B cell (primary cell): ENCODE measurements around the gene PMVK.

ENCODE experiments used
- CTCF ChIP-seq: fragments of 200-600 bp; IDR thresholded peaks from one replicate; pipeline ENCODE4 v1.8.0; 2022; ENCODE audit warnings: antibody characterized with exemption, mild to moderate bottlenecking
- EZH2 ChIP-seq: IDR thresholded peaks from 2 replicates; pipeline ENCODE4 v1.6.1; 2012; ENCODE audit warnings: borderline replicate concordance, low read depth, mild to moderate bottlenecking, moderate library complexity, low read length; ENCODE audit not compliant: insufficient read depth, poor library complexity, severe bottlenecking

- TF ChIP-seq CTCF (no peak), EZH2 (no peak)
Observed at GRCh38 chr1:154974102-154974807, 37.7 kb upstream of the PMVK start, which contains the start of gene CKS1B.
